COLO829 (cell line): ENCODE data around the gene MPPED1.

Experiments
- DNase-seq: peaks from one replicate; pipeline ENCODE4 v3.0.0; 2012; ENCODE audit warnings: low spot score

MPPED1 gene

GRCh38 chr22:43542681-43543521 lies 131.1 kb downstream of the MPPED1 start:
- DNase-seq = no peak

- DNase-seq = no peak
Observed at GRCh38 chr22:43543522-43544288, 131.9 kb downstream of the MPPED1 start.

GRCh38 chr22:43544289-43544673 lies 132.5 kb downstream of the MPPED1 start:
- DNase-seq = no peak

GRCh38 chr22:43546186-43546585 lies 134.4 kb downstream of the MPPED1 start:
- no peak for DNase-seq

- no peak for DNase-seq
Observed at GRCh38 chr22:43550024-43550620, 138.3 kb downstream of the MPPED1 start.

- no peak for DNase-seq
Observed at GRCh38 chr22:43550672-43551071, 138.9 kb downstream of the MPPED1 start.

GRCh38 chr22:43553451-43554258 lies 141.8 kb downstream of the MPPED1 start:
- no peak for DNase-seq

GRCh38 chr22:43554259-43554636 lies 142.4 kb downstream of the MPPED1 start:
- no peak for DNase-seq

- DNase-seq = no peak
Observed at GRCh38 chr22:43554694-43555365, 143.0 kb downstream of the MPPED1 start.

- DNase-seq = no peak
Observed at GRCh38 chr22:43555561-43556515, 144.0 kb downstream of the MPPED1 start.
